WI38 (cell line): ENCODE data around the gene NFXL1.

Source experiments
- H3K4me3 ChIP-seq: 2 replicates; pipeline ENCODE4 v1.5.1; 2011; ENCODE audit warnings: low read depth, mild to moderate bottlenecking, control low read depth, low read length
- CTCF ChIP-seq: IDR thresholded peaks from 2 replicates; pipeline ENCODE4 v1.5.1; 2012; ENCODE audit warnings: low read depth, mild to moderate bottlenecking, control low read depth, low read length

The NFXL1 gene

GRCh38 chr4:47835494-47835893, 78.9 kb downstream of the NFXL1 start:
- H3K4me3 ChIP-seq = no peak overlapping the region
- TF ChIP-seq CTCF = no peak

- H3K4me3 ChIP-seq = no peak overlapping the region
- TF ChIP-seq CTCF = no peak
Observed at GRCh38 chr4:47831026-47831679, 83.2 kb downstream of the NFXL1 start.

- no peak overlapping the region for H3K4me3 ChIP-seq
- no peak for TF ChIP-seq CTCF
Observed at GRCh38 chr4:47830265-47831025, 83.9 kb downstream of the NFXL1 start.

GRCh38 chr4:47829438-47829837, 84.9 kb downstream of the NFXL1 start:
- H3K4me3 ChIP-seq = no peak overlapping the region
- no peak for TF ChIP-seq CTCF

GRCh38 chr4:47827343-47828047, 86.9 kb downstream of the NFXL1 start:
- H3K4me3 ChIP-seq = no peak overlapping the region
- no peak for TF ChIP-seq CTCF

- H3K4me3 ChIP-seq = no peak overlapping the region
- no peak for TF ChIP-seq CTCF
Observed at GRCh38 chr4:47824840-47825239, 89.5 kb downstream of the NFXL1 start.

GRCh38 chr4:47819178-47819577, 95.2 kb downstream of the NFXL1 start:
- H3K4me3 ChIP-seq = no peak overlapping the region
- no peak for TF ChIP-seq CTCF
